ENCODE results near the gene DST.

- TF ChIP-seq POLR2AphosphoS5 (IDR thresholded peaks at IDR 0.05): no peak
- TF ChIP-seq CTCF (IDR thresholded peaks at IDR 0.05): no peak
Measured at GRCh38 chr6:56448046-56448445, 194.6 kb downstream of the DST start.

Measured in esophagus muscularis mucosa (tissue), 3 donors.